ENCODE results near the gene OOSP4B.

DNA sequence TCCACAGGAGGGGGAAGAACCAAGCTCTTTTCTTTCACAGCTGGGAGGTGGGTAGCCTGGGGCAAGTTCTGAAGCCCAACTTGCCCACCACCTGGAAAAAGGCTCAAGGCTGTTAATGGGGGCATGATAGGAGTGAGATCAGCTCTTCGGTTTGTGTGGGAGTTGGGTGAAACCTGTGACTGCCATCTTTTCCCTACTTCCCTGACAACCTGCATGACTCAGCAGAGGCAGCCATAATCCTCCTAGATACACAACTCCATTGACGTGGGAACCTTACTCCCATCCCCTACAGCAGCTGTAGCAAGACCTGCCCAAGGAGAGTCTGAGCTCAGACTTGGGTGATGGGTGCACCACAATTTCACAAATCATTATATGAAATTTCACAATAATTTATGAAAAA is 13.3 kb upstream of the OOSP4B start:
- no peak for TF ChIP-seq PHF8 (CRISPR knock-in tag; IDR thresholded peaks at IDR 0.05)
- no peak for TF ChIP-seq ZNF235 (CRISPR knock-in tag; IDR thresholded peaks at IDR 0.05; ENCODE audit: borderline replicate concordance)
- TF ChIP-seq, protein P1, sequence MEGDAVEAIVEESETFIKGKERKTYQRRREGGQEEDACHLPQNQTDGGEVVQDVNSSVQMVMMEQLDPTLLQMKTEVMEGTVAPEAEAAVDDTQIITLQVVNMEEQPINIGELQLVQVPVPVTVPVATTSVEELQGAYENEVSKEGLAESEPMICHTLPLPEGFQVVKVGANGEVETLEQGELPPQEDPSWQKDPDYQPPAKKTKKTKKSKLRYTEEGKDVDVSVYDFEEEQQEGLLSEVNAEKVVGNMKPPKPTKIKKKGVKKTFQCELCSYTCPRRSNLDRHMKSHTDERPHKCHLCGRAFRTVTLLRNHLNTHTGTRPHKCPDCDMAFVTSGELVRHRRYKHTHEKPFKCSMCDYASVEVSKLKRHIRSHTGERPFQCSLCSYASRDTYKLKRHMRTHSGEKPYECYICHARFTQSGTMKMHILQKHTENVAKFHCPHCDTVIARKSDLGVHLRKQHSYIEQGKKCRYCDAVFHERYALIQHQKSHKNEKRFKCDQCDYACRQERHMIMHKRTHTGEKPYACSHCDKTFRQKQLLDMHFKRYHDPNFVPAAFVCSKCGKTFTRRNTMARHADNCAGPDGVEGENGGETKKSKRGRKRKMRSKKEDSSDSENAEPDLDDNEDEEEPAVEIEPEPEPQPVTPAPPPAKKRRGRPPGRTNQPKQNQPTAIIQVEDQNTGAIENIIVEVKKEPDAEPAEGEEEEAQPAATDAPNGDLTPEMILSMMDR (CRISPR knock-in tag; IDR thresholded peaks at IDR 0.05) = no peak
- no peak for TF ChIP-seq YY1 (IDR thresholded peaks at IDR 0.05; ENCODE audit: insufficient read depth, insufficient replicate concordance, low read depth, low read length)
- TF ChIP-seq MLLT10 (CRISPR knock-in tag; IDR thresholded peaks at IDR 0.05) = no peak
- no peak for TF ChIP-seq TARDBP (CRISPR knock-in tag; IDR thresholded peaks at IDR 0.05)
